GM12892 (cell line): ENCODE data around the gene CDKL4.

Experiments used
- POLR2A ChIP-seq: IDR thresholded peaks from 2 replicates; pipeline ENCODE4 v1.6.1; 2011; ENCODE audit warnings: low read depth, low read length, control low read depth
- POLR2AphosphoS5 ChIP-seq: IDR thresholded peaks from 2 replicates; pipeline ENCODE4 v1.6.1; 2011; ENCODE audit warnings: low read depth, low read length, control low read depth
- TAF1 ChIP-seq: IDR thresholded peaks from 2 replicates; pipeline ENCODE4 v1.6.1; 2011; ENCODE audit warnings: low read depth, mild to moderate bottlenecking, control low read depth, low read length, borderline replicate concordance

GRCh38 chr2:39181297-39181696, 62.5 kb downstream of the CDKL4 start:
- no peak for TF ChIP-seq POLR2A
- TF ChIP-seq POLR2AphosphoS5 = no peak
- TF ChIP-seq TAF1 = no peak
